HepG2 (cell line): ENCODE data around the gene CHPF. TPM values are rescaled to one million over a fixed set of nuclear protein-coding genes. Genes with fewer than 3 reads are reported as not detected.

Experiments used
- CBX1 ChIP-seq: IDR thresholded peaks from one replicate; pipeline ENCODE4 v1.6.1; 2016; ENCODE audit warnings: antibody characterized with exemption, low read depth
- CC2D1A ChIP-seq: sonication (generic); formaldehyde crosslinking; IDR thresholded peaks from 2 replicates; pipeline ENCODE4 v1.8.1; 2023; ENCODE audit warnings: mild to moderate bottlenecking, missing genetic modification reagents
- CHD2 ChIP-seq: IDR thresholded peaks from 2 replicates; pipeline ENCODE4 v1.6.1; 2011; ENCODE audit warnings: low read depth, low read length, improper control_type of control experiment
- LBX2 ChIP-seq: sonication (generic); formaldehyde crosslinking; IDR thresholded peaks from 2 replicates; pipeline ENCODE4 v1.5.0; 2020; ENCODE audit warnings: missing genetic modification reagents, mild to moderate bottlenecking, borderline replicate concordance
- MBNL3 ChIP-seq: fragments of 250-450 bp; sonication (Bioruptor Pico); conservative IDR thresholded peaks from 2 replicates; pipeline ENCODE4 v1.8.0; 2022; ENCODE audit warnings: mild to moderate bottlenecking, inconsistent platforms
- NR2F2 ChIP-seq: IDR thresholded peaks from 2 replicates; pipeline ENCODE4 v1.6.1; 2012; ENCODE audit warnings: low read depth, inconsistent platforms, borderline replicate concordance
- PCBP2 ChIP-seq: fragments of 200-400 bp; formaldehyde crosslinking; optimal IDR thresholded peaks from 2 replicates; pipeline ENCODE3; 2018; ENCODE audit warnings: low read length, low read depth; ENCODE audit not compliant: poor library complexity, severe bottlenecking
- POGZ ChIP-seq: sonication (generic); formaldehyde crosslinking; IDR thresholded peaks from 2 replicates; pipeline ENCODE4 v1.4.0; 2020; ENCODE audit warnings: mild to moderate bottlenecking, missing genetic modification reagents
- RELA ChIP-seq: sonication (generic); formaldehyde crosslinking; IDR thresholded peaks from 2 replicates; pipeline ENCODE4 v1.4.0; 2020; ENCODE audit warnings: missing genetic modification reagents
- SIN3B ChIP-seq: fragments of 150-350 bp; IDR thresholded peaks from 2 replicates; pipeline ENCODE4 v1.6.1; 2014; ENCODE audit warnings: low read length
- SNRNP70 ChIP-seq: fragments of 200-400 bp; formaldehyde crosslinking; IDR thresholded peaks from 2 replicates; pipeline ENCODE4 v1.6.1; 2017; ENCODE audit warnings: mild to moderate bottlenecking, low read depth, low read length, moderate library complexity
- SYNCRIP ChIP-seq: fragments of 200-400 bp; formaldehyde crosslinking; IDR thresholded peaks from 2 replicates; pipeline ENCODE4 v1.6.1; 2018; ENCODE audit warnings: mild to moderate bottlenecking, low read depth, low read length; ENCODE audit not compliant: insufficient read depth
- TBX2 ChIP-seq: sonication (generic); formaldehyde crosslinking; IDR thresholded peaks from 2 replicates; pipeline ENCODE4 v1.5.0; 2020; ENCODE audit warnings: missing genetic modification reagents, mild to moderate bottlenecking, borderline replicate concordance
- THYN1 ChIP-seq: sonication (generic); formaldehyde crosslinking; IDR thresholded peaks from 2 replicates; pipeline ENCODE4 v1.8.1; 2023; ENCODE audit warnings: low read depth, mild to moderate bottlenecking, moderate library complexity, missing genetic modification reagents, borderline replicate concordance
- ZEB1 ChIP-seq: IDR thresholded peaks from 2 replicates; pipeline ENCODE4 v1.6.1; 2012; ENCODE audit warnings: mild to moderate bottlenecking, low read depth, inconsistent platforms; ENCODE audit not compliant: insufficient replicate concordance
- ZFP41 ChIP-seq: sonication (generic); formaldehyde crosslinking; IDR thresholded peaks from 2 replicates; pipeline ENCODE4 v1.4.0; 2020; ENCODE audit warnings: mild to moderate bottlenecking, missing genetic modification reagents, borderline replicate concordance
- ZNF235 ChIP-seq: sonication (generic); formaldehyde crosslinking; IDR thresholded peaks from 2 replicates; pipeline ENCODE4 v1.8.1; 2023; ENCODE audit warnings: mild to moderate bottlenecking, missing genetic modification reagents, borderline replicate concordance
- ZNF251 ChIP-seq: sonication (generic); formaldehyde crosslinking; IDR thresholded peaks from 2 replicates; pipeline ENCODE4 v1.9.0; 2021; ENCODE audit warnings: mild to moderate bottlenecking, missing genetic modification reagents
- ZNF260 ChIP-seq: sonication (generic); formaldehyde crosslinking; IDR thresholded peaks from 2 replicates; pipeline ENCODE4 v1.4.0; 2020; ENCODE audit warnings: missing genetic modification reagents, low read depth, mild to moderate bottlenecking, borderline replicate concordance
- ZNF432 ChIP-seq: sonication (generic); formaldehyde crosslinking; IDR thresholded peaks from 2 replicates; pipeline ENCODE4 v1.5.0; 2020; ENCODE audit warnings: missing genetic modification reagents, mild to moderate bottlenecking, borderline replicate concordance
- ZNF44 ChIP-seq: sonication (generic); formaldehyde crosslinking; IDR thresholded peaks from 2 replicates; pipeline ENCODE4 v1.5.1; 2020; ENCODE audit warnings: mild to moderate bottlenecking, missing genetic modification reagents
- ZNF614 ChIP-seq: IDR thresholded peaks from 2 replicates; pipeline ENCODE4 v1.6.1; 2018; ENCODE audit warnings: missing biosample characterization, missing genetic modification reagents, inconsistent platforms, borderline replicate concordance
- ZNF691 ChIP-seq: sonication (generic); formaldehyde crosslinking; IDR thresholded peaks from 2 replicates; pipeline ENCODE4 v1.4.0; 2020; ENCODE audit warnings: missing genetic modification reagents, low read depth, mild to moderate bottlenecking, borderline replicate concordance
- ZNF780A ChIP-seq: sonication (generic); formaldehyde crosslinking; IDR thresholded peaks from 2 replicates; pipeline ENCODE4 v1.8.0; 2022; ENCODE audit warnings: mild to moderate bottlenecking, missing genetic modification reagents, moderate library complexity
- ZNF790 ChIP-seq: sonication (generic); formaldehyde crosslinking; IDR thresholded peaks from 2 replicates; pipeline ENCODE4 v1.8.0; 2022; ENCODE audit warnings: missing genetic modification reagents, mild to moderate bottlenecking, borderline replicate concordance
- ZNF879 ChIP-seq: sonication (generic); formaldehyde crosslinking; IDR thresholded peaks from 2 replicates; pipeline ENCODE4 v1.8.1; 2023; ENCODE audit warnings: missing genetic modification reagents
- polyA plus RNA-seq, 8 experiments: library from polyadenylated mRNA; depleted of rRNA in 3 of 8; stranded (reverse) in 7 of 8; unstranded in 1 of 8; fragments of >200 nt; fragmentation: Illumina TruSeq in 4 of 8; extraction: Trizol in 4 of 8; gene quantifications; 2 replicates each; pipeline versions ENCODE4 v1.2.1 to v1.2.3, GENCODE V29; 2011 to 2016; ENCODE audit warnings: low read depth in 4 of 8, missing spikeins in 1 of 8, mixed read lengths in 1 of 8; ENCODE audit not compliant: insufficient read depth in 1 of 8
- total RNA-seq, 5 experiments: library from RNA; depleted of rRNA; stranded (reverse); fragments of >200 nt; fragmentation: Illumina TruSeq; extraction: Trizol; gene quantifications; 2 replicates each; pipeline ENCODE4 v1.2.3, GENCODE V29; 2016; ENCODE audit warnings: low read depth in 1 of 5
- TF ChIP-seq, protein P1 (sequence below): sonication (generic); formaldehyde crosslinking; IDR thresholded peaks from 2 replicates; pipeline ENCODE4 v1.8.0; 2022; ENCODE audit warnings: missing genetic modification reagents, low read depth, mild to moderate bottlenecking, borderline replicate concordance
- TF ChIP-seq, protein P2 (sequence below): sonication (generic); formaldehyde crosslinking; IDR thresholded peaks from 2 replicates; pipeline ENCODE4 v1.4.0; 2020; ENCODE audit warnings: low read depth, mild to moderate bottlenecking, missing genetic modification reagents

CHPF gene
- total and polyA plus RNA-seq, 2 of the 13 experiments (the other 11 are each of a cell fraction or from before 2014, with no cell fraction given) = 79.6 to 111 TPM

DNA sequence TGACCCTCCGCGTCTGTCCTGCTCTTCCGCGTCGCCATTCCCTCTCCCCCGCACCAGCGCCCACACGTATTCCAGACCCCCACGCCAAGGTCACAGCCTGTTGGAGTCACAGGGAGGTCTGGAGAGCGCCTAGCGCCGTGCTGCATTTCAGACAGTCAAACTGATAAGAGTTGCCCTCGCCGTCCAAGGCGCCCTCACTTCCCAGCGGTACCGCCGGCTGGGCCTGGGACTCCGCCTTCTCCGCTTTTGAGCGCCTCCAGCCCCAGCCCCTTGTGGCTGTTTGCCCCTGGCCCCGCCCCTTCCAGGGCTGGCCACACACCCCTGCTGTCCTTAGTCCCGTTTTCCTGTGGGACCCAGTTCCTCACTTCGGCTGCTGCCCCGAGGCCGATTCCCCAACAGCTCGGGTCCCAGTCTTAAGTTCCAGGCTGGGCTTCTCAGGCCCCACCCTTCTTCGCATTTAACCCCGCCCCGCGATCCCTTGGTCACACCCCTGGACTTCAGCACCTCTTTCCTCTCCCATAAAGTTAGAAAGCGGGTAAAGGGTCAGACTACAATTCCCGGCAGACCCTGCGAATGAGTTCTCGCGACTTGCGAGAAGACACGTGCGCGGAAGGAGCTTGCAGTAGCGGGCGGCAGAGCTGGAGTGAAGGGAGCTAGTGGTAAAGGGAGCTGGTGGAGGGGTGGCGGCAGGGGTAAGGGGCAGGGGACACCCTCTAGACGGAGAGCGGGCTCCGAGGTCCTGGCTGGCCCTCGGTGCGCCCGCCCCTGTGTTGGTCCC, 45.1 kb downstream of the CHPF start, which contains the start of gene GMPPA (continued):
- TF ChIP-seq ZFP41 (CRISPR knock-in tag) (no peak), ZNF44 (peak; percentile 77), ZNF780A (no peak), RELA (no peak), NR2F2 (0 out of 2 replicates have a peak, but pooled peaks have one; percentile 7), ZNF235 (CRISPR knock-in tag) (peak; percentile 83), ZNF879 (CRISPR knock-in tag) (no peak), ZNF432 (CRISPR knock-in tag) (no peak), ZNF691 (CRISPR knock-in tag) (0 out of 2 replicates have a peak, but pooled peaks have one; percentile 20), SIN3B (peak; percentile 56), CC2D1A (CRISPR knock-in tag) (no peak), ZEB1 (no peak), MBNL3 (no peak), POGZ (CRISPR knock-in tag) (no peak; the same call in 1 of the 2 replicates), TBX2 (CRISPR knock-in tag) (peak; percentile 57; the same call in 1 of the 2 replicates), SYNCRIP (no peak), ZNF790 (peak; percentile 82; the same call in 1 of the 2 replicates), LBX2 (CRISPR knock-in tag) (0 out of 2 replicates have a peak, but pooled peaks have one; percentile 12), CBX1 (peak; percentile 95), CHD2 (peak; percentile 99), PCBP2 (no peak), SNRNP70 (no peak), ZNF260 (CRISPR knock-in tag) (no peak), ZNF614 (CRISPR knock-in tag) (no peak), ZNF251 (CRISPR knock-in tag) (no peak; the same call in 1 of the 2 replicates), THYN1 (CRISPR knock-in tag) (no peak)
- TF ChIP-seq, protein P1, sequence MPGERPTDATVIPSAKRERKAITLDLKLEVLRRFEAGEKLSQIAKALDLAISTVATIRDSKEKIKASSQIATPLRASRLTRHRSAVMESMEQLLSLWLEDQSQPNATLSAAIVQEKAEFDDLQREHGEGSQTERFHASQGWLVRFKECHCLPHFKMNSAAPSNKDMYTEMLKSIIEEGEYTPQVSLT (CRISPR knock-in tag) = peak; percentile 54; the same call in 1 of the 2 replicates
- TF ChIP-seq, protein P2, sequence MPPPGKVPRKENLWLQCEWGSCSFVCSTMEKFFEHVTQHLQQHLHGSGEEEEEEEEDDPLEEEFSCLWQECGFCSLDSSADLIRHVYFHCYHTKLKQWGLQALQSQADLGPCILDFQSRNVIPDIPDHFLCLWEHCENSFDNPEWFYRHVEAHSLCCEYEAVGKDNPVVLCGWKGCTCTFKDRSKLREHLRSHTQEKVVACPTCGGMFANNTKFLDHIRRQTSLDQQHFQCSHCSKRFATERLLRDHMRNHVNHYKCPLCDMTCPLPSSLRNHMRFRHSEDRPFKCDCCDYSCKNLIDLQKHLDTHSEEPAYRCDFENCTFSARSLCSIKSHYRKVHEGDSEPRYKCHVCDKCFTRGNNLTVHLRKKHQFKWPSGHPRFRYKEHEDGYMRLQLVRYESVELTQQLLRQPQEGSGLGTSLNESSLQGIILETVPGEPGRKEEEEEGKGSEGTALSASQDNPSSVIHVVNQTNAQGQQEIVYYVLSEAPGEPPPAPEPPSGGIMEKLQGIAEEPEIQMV (CRISPR knock-in tag) = no peak
